Keratinocyte (primary cell): ENCODE measurements around the gene KPNA3.

Experiments used
- EZH2 ChIP-seq: IDR thresholded peaks from one replicate; pipeline ENCODE4 v1.6.1; 2012; ENCODE audit warnings: inconsistent platforms, mild to moderate bottlenecking, low read length, moderate library complexity
- TF ChIP-seq, protein P1 (sequence below), 3 experiments: IDR thresholded peaks in 1 of 3; conservative IDR thresholded peaks in 1 of 3; optimal IDR thresholded peaks in 1 of 3; 2 replicates in 2 of 3; 3 replicates in 1 of 3; pipeline versions ENCODE3 to v1.5.1; 2011; ENCODE audit warnings: low read length in 3 of 3, mild to moderate bottlenecking in 3 of 3, moderate library complexity in 2 of 3, control low read depth in 1 of 3, inconsistent platforms in 1 of 3; ENCODE audit not compliant: insufficient read depth in 2 of 3; ENCODE audit errors: extremely low read depth in 1 of 3

DNA sequence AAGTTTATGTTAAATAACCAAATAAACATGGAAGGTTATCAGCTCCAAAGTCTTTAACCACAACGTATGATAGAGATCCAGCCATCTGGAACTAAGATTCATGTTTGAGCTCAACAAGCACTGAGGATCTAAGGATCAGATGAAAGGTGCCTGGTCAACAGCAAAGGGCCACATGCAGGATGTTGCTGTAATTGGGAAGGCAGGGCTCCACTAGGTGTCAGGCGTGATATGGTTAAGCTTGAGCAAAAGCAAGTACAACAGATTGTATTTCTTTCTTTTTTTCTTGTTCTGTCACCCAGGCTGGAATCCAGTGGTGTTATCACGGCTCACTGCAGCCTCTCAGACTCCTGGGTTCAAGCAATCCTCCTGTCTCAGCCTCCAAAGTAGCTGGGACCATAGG is 113.2 kb downstream of the KPNA3 start:
- TF ChIP-seq, protein P1, sequence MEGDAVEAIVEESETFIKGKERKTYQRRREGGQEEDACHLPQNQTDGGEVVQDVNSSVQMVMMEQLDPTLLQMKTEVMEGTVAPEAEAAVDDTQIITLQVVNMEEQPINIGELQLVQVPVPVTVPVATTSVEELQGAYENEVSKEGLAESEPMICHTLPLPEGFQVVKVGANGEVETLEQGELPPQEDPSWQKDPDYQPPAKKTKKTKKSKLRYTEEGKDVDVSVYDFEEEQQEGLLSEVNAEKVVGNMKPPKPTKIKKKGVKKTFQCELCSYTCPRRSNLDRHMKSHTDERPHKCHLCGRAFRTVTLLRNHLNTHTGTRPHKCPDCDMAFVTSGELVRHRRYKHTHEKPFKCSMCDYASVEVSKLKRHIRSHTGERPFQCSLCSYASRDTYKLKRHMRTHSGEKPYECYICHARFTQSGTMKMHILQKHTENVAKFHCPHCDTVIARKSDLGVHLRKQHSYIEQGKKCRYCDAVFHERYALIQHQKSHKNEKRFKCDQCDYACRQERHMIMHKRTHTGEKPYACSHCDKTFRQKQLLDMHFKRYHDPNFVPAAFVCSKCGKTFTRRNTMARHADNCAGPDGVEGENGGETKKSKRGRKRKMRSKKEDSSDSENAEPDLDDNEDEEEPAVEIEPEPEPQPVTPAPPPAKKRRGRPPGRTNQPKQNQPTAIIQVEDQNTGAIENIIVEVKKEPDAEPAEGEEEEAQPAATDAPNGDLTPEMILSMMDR (optimal IDR thresholded peaks at IDR 0.05 in 1 of 3, IDR thresholded peaks at IDR 0.05 in 1 of 3, conservative IDR thresholded peaks at IDR 0.05 in 1 of 3; ENCODE audit: extremely low read depth in 1 of 3, insufficient read depth in 2 of 3, low read length in 3 of 3) = peak in 1 of 3 experiments; percentile 43
- no peak for TF ChIP-seq EZH2
